GM23338 (cell line): ENCODE measurements around the gene CYP3A7. TPM values are rescaled to one million over a fixed set of nuclear protein-coding genes. Genes with fewer than 3 reads are reported as not detected.

ENCODE experiments used
- ATAC-seq: fragments of 200-7000 bp; cut with Tn5 transposase; 3 replicates; pipeline ENCODE4 v1.9.1; 2020
- DNase-seq: peaks from one replicate; pipeline ENCODE4 v3.0.0-alpha.2; 2015; ENCODE audit warnings: low spot score
- H2AFZ ChIP-seq: fragments of 200-600 bp; sonication (generic); 2 replicates; pipeline ENCODE4 v1.8.0; 2016; ENCODE audit warnings: antibody characterized with exemption, mild to moderate bottlenecking, moderate library complexity
- H3F3A ChIP-seq: fragments of 200-600 bp; sonication (generic); replicated peaks from 2 replicates; pipeline ENCODE4 v1.8.0; 2017; ENCODE audit warnings: antibody characterized with exemption, mixed run types, low read depth
- H3K27ac ChIP-seq: fragments of 200-600 bp; sonication (generic); 2 replicates; pipeline ENCODE4 v1.6.1; 2016; ENCODE audit warnings: low read depth
- H3K27me3 ChIP-seq: fragments of 200-600 bp; sonication (generic); 2 replicates; pipeline ENCODE4 v1.8.0; 2016; ENCODE audit warnings: mild to moderate bottlenecking, mixed run types, moderate library complexity; ENCODE audit not compliant: insufficient read depth
- H3K36me3 ChIP-seq: fragments of 200-600 bp; sonication (generic); 2 replicates; pipeline ENCODE4 v1.8.0; 2016; ENCODE audit warnings: mild to moderate bottlenecking; ENCODE audit not compliant: insufficient read depth
- H3K4me1 ChIP-seq: fragments of 200-600 bp; sonication (generic); 2 replicates; pipeline ENCODE4 v1.8.0; 2016; ENCODE audit warnings: mild to moderate bottlenecking, moderate library complexity; ENCODE audit not compliant: insufficient read depth
- H3K4me2 ChIP-seq: fragments of 200-600 bp; sonication (generic); 2 replicates; pipeline ENCODE4 v1.7.1; 2017; ENCODE audit warnings: mixed run types
- H3K4me3 ChIP-seq: fragments of 200-600 bp; sonication (generic); 2 replicates; pipeline ENCODE4 v1.6.1; 2016; ENCODE audit warnings: mixed run types
- H3K79me2 ChIP-seq: fragments of 200-600 bp; sonication (generic); replicated peaks from 2 replicates; pipeline ENCODE4 v1.8.0; 2017; ENCODE audit warnings: mild to moderate bottlenecking; ENCODE audit not compliant: insufficient read depth
- H3K9me2 ChIP-seq: fragments of 200-600 bp; sonication (generic); 2 replicates; pipeline ENCODE4 v1.8.0; 2017; ENCODE audit not compliant: insufficient read depth
- H4K20me1 ChIP-seq: fragments of 200-600 bp; sonication (generic); replicated peaks from 2 replicates; pipeline ENCODE4 v1.8.0; 2017; ENCODE audit warnings: mild to moderate bottlenecking; ENCODE audit not compliant: insufficient read depth
- H3K27ac Mint-ChIP-seq: 2 replicates; pipeline ENCODE4 v1.8.0; 2020; ENCODE audit warnings: inconsistent platforms, mild to moderate bottlenecking, moderate library complexity, mixed read lengths
- H3K27me3 Mint-ChIP-seq: 3 replicates; pipeline ENCODE4 v1.8.0; 2022; ENCODE audit warnings: low read depth, mild to moderate bottlenecking, moderate library complexity, mixed read lengths, inconsistent platforms; ENCODE audit not compliant: insufficient read depth, poor library complexity
- H3K36me3 Mint-ChIP-seq: 3 replicates; pipeline ENCODE4 v1.8.0; 2021; ENCODE audit warnings: low read depth, mild to moderate bottlenecking, inconsistent platforms, moderate library complexity, mixed read lengths
- H3K4me1 Mint-ChIP-seq: 3 replicates; pipeline ENCODE4 v1.8.0; 2020; ENCODE audit warnings: mild to moderate bottlenecking, inconsistent platforms, mixed read lengths
- H3K4me3 Mint-ChIP-seq: 3 replicates; pipeline ENCODE4 v1.8.0; 2021; ENCODE audit warnings: moderate library complexity, mild to moderate bottlenecking, inconsistent platforms, mixed read lengths
- H3K9me3 Mint-ChIP-seq: 3 replicates; pipeline ENCODE4 v1.8.0; 2020; ENCODE audit warnings: moderate library complexity, mild to moderate bottlenecking, inconsistent platforms, mixed read lengths
- CREB1 ChIP-seq: fragments of 250-450 bp; sonication (Bioruptor Pico); IDR thresholded peaks from 2 replicates; pipeline ENCODE4 v1.5.0; 2020; ENCODE audit warnings: low read depth, mild to moderate bottlenecking, moderate library complexity
- EZH2phosphoT487 ChIP-seq: fragments of 200-600 bp; sonication (generic); IDR thresholded peaks from one replicate; pipeline ENCODE4 v1.8.1; 2018; ENCODE audit warnings: antibody characterized with exemption; ENCODE audit not compliant: unreplicated experiment
- JUNB ChIP-seq: IDR thresholded peaks from one replicate; pipeline ENCODE4 v1.6.1; 2016; ENCODE audit warnings: antibody characterized with exemption; ENCODE audit not compliant: unreplicated experiment
- NANOG ChIP-seq: IDR thresholded peaks from 2 replicates; pipeline ENCODE4 v1.6.1; 2016; ENCODE audit warnings: antibody characterized with exemption, borderline replicate concordance
- POLR2AphosphoS5 ChIP-seq: IDR thresholded peaks from 2 replicates; pipeline ENCODE4 v1.6.1; 2016; ENCODE audit warnings: antibody characterized with exemption, low read depth
- STAT1 ChIP-seq: IDR thresholded peaks from one replicate; pipeline ENCODE4 v1.6.1; 2016; ENCODE audit warnings: antibody characterized with exemption; ENCODE audit not compliant: unreplicated experiment
- polyA plus RNA-seq: library from polyadenylated mRNA; unstranded; fragments of >200 nt; fragmentation: Nextera tagmentation; extraction: Ambion mirVana; gene quantifications from 2 replicates; pipeline ENCODE4 v1.2.1, GENCODE V29; 2016
- total RNA-seq: library from RNA; depleted of rRNA; stranded (reverse); fragments of >200 nt; shearing (Covaris generic); gene quantifications from 2 replicates; pipeline ENCODE4 v1.2.3, GENCODE V29; 2014
- TF ChIP-seq, protein P1 (sequence below): fragments of 250-450 bp; sonication (Bioruptor Pico); IDR thresholded peaks from 2 replicates; pipeline ENCODE4 v1.5.0; 2020; ENCODE audit warnings: mild to moderate bottlenecking, moderate library complexity
- TF ChIP-seq, protein P2 (sequence below): IDR thresholded peaks from 2 replicates; pipeline ENCODE4 v1.6.1; 2016; ENCODE audit warnings: antibody characterized with exemption
- TF ChIP-seq, protein P3 (sequence below), 2 experiments: fragments of 200-600 bp in 1 of 2; sonication (generic) in 1 of 2; conservative IDR thresholded peaks; 2 replicates each; pipeline versions ENCODE4 v1.5.1 to v1.6.1; 2016 to 2017; ENCODE audit warnings: antibody characterized with exemption in 2 of 2, low read depth in 2 of 2, mild to moderate bottlenecking in 2 of 2, moderate library complexity in 1 of 2
- TF ChIP-seq, protein P4 (sequence below): IDR thresholded peaks from one replicate; pipeline ENCODE4 v1.6.1; 2018; ENCODE audit warnings: antibody characterized with exemption; ENCODE audit not compliant: unreplicated experiment

The CYP3A7 gene
- total and polyA plus RNA-seq, 2 experiments from 2014 or later: 0.19 TPM; not detected in 1

DNA sequence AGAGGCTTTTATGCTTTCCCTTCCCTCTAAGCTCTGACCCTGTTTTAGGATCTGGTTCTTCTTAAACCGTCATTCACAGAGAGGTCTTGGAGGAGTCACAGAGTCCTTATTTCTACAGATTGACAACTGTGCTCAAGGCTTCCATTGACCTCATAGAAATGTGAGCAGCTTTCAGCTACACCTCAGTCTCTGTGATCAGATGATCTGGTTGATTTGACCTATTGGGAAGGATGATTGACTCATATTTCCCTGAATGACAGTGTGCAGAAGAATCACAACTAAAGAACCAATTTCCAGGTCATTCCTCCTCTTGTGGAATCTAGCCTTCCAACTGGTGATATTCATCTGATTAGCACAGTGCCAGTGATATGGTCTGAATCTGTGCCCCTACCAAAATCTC lies 45.6 kb upstream of the CYP3A7 start:
- no peak overlapping the region for H3K4me2 ChIP-seq
- ATAC-seq (no peak), DNase-seq (no peak)
- no peaks in the 10 kb centered on the region for H3K36me3 ChIP-seq
- H3K9me3 Mint-ChIP-seq: no peaks in the 10 kb centered on the region
- no peaks in the 10 kb centered on the region for H3F3A ChIP-seq
- H3K4me3 ChIP-seq: no peak overlapping the region
- no peaks in the 10 kb centered on the region for H3K9me2 ChIP-seq
- H3K27me3 Mint-ChIP-seq: no peaks in the 10 kb centered on the region
- H3K27ac ChIP-seq: no peak overlapping the region
- H3K4me1 Mint-ChIP-seq: peaks cover 3% of the 10 kb centered on the region; the same call in 2 of the 3 replicates
- H3K27me3 ChIP-seq: no peaks in the 10 kb centered on the region
- no peak overlapping the region for H2AFZ ChIP-seq
- no peaks in the 10 kb centered on the region for H3K4me1 ChIP-seq
- TF ChIP-seq STAT1 (no peak), CREB1 (CRISPR knock-in tag) (no peak), NANOG (no peak), JUNB (no peak), POLR2AphosphoS5 (no peak), EZH2phosphoT487 (no peak)
- TF ChIP-seq, protein P1, sequence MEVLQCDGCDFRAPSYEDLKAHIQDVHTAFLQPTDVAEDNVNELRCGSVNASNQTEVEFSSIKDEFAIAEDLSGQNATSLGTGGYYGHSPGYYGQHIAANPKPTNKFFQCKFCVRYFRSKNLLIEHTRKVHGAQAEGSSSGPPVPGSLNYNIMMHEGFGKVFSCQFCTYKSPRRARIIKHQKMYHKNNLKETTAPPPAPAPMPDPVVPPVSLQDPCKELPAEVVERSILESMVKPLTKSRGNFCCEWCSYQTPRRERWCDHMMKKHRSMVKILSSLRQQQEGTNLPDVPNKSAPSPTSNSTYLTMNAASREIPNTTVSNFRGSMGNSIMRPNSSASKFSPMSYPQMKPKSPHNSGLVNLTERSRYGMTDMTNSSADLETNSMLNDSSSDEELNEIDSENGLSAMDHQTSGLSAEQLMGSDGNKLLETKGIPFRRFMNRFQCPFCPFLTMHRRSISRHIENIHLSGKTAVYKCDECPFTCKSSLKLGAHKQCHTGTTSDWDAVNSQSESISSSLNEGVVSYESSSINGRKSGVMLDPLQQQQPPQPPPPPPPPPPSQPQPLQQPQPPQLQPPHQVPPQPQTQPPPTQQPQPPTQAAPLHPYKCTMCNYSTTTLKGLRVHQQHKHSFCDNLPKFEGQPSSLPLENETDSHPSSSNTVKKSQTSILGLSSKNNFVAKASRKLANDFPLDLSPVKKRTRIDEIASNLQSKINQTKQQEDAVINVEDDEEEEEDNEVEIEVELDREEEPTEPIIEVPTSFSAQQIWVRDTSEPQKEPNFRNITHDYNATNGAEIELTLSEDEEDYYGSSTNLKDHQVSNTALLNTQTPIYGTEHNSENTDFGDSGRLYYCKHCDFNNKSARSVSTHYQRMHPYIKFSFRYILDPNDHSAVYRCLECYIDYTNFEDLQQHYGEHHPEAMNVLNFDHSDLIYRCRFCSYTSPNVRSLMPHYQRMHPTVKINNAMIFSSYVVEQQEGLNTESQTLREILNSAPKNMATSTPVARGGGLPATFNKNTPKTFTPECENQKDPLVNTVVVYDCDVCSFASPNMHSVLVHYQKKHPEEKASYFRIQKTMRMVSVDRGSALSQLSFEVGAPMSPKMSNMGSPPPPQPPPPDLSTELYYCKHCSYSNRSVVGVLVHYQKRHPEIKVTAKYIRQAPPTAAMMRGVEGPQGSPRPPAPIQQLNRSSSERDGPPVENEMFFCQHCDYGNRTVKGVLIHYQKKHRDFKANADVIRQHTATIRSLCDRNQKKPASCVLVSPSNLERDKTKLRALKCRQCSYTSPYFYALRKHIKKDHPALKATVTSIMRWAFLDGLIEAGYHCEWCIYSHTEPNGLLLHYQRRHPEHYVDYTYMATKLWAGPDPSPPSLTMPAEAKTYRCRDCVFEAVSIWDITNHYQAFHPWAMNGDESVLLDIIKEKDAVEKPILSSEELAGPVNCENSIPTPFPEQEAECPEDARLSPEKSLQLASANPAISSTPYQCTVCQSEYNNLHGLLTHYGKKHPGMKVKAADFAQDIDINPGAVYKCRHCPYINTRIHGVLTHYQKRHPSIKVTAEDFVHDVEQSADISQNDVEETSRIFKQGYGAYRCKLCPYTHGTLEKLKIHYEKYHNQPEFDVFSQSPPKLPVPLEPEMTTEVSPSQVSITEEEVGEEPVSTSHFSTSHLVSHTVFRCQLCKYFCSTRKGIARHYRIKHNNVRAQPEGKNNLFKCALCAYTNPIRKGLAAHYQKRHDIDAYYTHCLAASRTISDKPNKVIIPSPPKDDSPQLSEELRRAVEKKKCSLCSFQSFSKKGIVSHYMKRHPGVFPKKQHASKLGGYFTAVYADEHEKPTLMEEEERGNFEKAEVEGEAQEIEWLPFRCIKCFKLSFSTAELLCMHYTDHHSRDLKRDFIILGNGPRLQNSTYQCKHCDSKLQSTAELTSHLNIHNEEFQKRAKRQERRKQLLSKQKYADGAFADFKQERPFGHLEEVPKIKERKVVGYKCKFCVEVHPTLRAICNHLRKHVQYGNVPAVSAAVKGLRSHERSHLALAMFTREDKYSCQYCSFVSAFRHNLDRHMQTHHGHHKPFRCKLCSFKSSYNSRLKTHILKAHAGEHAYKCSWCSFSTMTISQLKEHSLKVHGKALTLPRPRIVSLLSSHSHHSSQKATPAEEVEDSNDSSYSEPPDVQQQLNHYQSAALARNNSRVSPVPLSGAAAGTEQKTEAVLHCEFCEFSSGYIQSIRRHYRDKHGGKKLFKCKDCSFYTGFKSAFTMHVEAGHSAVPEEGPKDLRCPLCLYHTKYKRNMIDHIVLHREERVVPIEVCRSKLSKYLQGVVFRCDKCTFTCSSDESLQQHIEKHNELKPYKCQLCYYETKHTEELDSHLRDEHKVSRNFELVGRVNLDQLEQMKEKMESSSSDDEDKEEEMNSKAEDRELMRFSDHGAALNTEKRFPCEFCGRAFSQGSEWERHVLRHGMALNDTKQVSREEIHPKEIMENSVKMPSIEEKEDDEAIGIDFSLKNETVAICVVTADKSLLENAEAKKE: no peak
- TF ChIP-seq, protein P2, sequence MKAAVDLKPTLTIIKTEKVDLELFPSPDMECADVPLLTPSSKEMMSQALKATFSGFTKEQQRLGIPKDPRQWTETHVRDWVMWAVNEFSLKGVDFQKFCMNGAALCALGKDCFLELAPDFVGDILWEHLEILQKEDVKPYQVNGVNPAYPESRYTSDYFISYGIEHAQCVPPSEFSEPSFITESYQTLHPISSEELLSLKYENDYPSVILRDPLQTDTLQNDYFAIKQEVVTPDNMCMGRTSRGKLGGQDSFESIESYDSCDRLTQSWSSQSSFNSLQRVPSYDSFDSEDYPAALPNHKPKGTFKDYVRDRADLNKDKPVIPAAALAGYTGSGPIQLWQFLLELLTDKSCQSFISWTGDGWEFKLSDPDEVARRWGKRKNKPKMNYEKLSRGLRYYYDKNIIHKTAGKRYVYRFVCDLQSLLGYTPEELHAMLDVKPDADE: no peak
- TF ChIP-seq, protein P3, sequence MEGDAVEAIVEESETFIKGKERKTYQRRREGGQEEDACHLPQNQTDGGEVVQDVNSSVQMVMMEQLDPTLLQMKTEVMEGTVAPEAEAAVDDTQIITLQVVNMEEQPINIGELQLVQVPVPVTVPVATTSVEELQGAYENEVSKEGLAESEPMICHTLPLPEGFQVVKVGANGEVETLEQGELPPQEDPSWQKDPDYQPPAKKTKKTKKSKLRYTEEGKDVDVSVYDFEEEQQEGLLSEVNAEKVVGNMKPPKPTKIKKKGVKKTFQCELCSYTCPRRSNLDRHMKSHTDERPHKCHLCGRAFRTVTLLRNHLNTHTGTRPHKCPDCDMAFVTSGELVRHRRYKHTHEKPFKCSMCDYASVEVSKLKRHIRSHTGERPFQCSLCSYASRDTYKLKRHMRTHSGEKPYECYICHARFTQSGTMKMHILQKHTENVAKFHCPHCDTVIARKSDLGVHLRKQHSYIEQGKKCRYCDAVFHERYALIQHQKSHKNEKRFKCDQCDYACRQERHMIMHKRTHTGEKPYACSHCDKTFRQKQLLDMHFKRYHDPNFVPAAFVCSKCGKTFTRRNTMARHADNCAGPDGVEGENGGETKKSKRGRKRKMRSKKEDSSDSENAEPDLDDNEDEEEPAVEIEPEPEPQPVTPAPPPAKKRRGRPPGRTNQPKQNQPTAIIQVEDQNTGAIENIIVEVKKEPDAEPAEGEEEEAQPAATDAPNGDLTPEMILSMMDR (conservative IDR thresholded peaks at IDR 0.05; ENCODE audit: low read depth in 2 of 2): no peak
- TF ChIP-seq, protein P4, sequence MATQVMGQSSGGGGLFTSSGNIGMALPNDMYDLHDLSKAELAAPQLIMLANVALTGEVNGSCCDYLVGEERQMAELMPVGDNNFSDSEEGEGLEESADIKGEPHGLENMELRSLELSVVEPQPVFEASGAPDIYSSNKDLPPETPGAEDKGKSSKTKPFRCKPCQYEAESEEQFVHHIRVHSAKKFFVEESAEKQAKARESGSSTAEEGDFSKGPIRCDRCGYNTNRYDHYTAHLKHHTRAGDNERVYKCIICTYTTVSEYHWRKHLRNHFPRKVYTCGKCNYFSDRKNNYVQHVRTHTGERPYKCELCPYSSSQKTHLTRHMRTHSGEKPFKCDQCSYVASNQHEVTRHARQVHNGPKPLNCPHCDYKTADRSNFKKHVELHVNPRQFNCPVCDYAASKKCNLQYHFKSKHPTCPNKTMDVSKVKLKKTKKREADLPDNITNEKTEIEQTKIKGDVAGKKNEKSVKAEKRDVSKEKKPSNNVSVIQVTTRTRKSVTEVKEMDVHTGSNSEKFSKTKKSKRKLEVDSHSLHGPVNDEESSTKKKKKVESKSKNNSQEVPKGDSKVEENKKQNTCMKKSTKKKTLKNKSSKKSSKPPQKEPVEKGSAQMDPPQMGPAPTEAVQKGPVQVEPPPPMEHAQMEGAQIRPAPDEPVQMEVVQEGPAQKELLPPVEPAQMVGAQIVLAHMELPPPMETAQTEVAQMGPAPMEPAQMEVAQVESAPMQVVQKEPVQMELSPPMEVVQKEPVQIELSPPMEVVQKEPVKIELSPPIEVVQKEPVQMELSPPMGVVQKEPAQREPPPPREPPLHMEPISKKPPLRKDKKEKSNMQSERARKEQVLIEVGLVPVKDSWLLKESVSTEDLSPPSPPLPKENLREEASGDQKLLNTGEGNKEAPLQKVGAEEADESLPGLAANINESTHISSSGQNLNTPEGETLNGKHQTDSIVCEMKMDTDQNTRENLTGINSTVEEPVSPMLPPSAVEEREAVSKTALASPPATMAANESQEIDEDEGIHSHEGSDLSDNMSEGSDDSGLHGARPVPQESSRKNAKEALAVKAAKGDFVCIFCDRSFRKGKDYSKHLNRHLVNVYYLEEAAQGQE: no peak
- H4K20me1 ChIP-seq: no peaks in the 10 kb centered on the region
- no peak overlapping the region for H3K4me3 Mint-ChIP-seq
- H3K79me2 ChIP-seq: no peaks in the 10 kb centered on the region
- no peak overlapping the region for H3K27ac Mint-ChIP-seq
- H3K36me3 Mint-ChIP-seq: no peaks in the 10 kb centered on the region
